SK-N-SH (cell line): ENCODE data around the gene BORCS6. TPM values are rescaled to one million over a fixed set of nuclear protein-coding genes. Genes with fewer than 3 reads are reported as not detected.

ENCODE experiments used
- CTCF ChIA-PET: fragments of 300-600, 350-600 bp; formaldehyde crosslinking; extraction: SDS; loops from one replicate; lab custom pipeline; 2021; lab: Yijun Ruan, JAX
- POLR2A ChIA-PET: fragments of 350-600 bp; sonication (Branson Sonifier 250); formaldehyde crosslinking; extraction: SDS; loops from one replicate; lab custom pipeline; 2020; ENCODE audit warnings: antibody characterized with exemption, inconsistent platforms; lab: Yijun Ruan, JAX
- DNase-seq: peaks from one replicate; pipeline ENCODE4 v3.0.0; 2012
- H2AFZ ChIP-seq: fragments of 200-600 bp; sonication (generic); 2 replicates; pipeline ENCODE4 v1.8.1; 2016; ENCODE audit warnings: antibody characterized with exemption, mild to moderate bottlenecking, low read depth
- H3F3A ChIP-seq: fragments of 200-600 bp; sonication (generic); replicated peaks from 2 replicates; pipeline ENCODE3; 2016; ENCODE audit warnings: antibody characterized with exemption, mild to moderate bottlenecking; ENCODE audit not compliant: insufficient read depth
- H3K27ac ChIP-seq, 2 experiments: fragments of 200-500 bp in 1 of 2; fragments of 200-600 bp in 1 of 2; sonication (Bioruptor generic) in 1 of 2; sonication (generic), shearing (Covaris generic) in 1 of 2; 2 replicates each; pipeline versions ENCODE4 v1.5.1 to v1.6.1; 2014 to 2016; ENCODE audit warnings: low read depth in 2 of 2, inconsistent platforms in 1 of 2, low read length in 1 of 2, mild to moderate bottlenecking in 1 of 2, mixed read lengths in 1 of 2
- H3K27me3 ChIP-seq: fragments of 200-600 bp; sonication (generic), shearing (Covaris generic); 2 replicates; pipeline ENCODE4 v1.6.1; 2016; ENCODE audit warnings: mixed run types; ENCODE audit not compliant: insufficient read depth
- H3K36me3 ChIP-seq, 2 experiments: fragments of 200-500 bp in 1 of 2; fragments of 200-600 bp in 1 of 2; sonication (Bioruptor generic) in 1 of 2; sonication (generic) in 1 of 2; replicated peaks in 1 of 2; 2 replicates each; pipeline versions ENCODE3 to v1.5.1; 2014 to 2016; ENCODE audit warnings: low read length in 1 of 2, mild to moderate bottlenecking in 1 of 2; ENCODE audit not compliant: insufficient read depth in 2 of 2, control insufficient read depth in 1 of 2
- H3K4me1 ChIP-seq, 2 experiments: fragments of 200-500 bp in 1 of 2; fragments of 200-600 bp in 1 of 2; sonication (Bioruptor generic) in 1 of 2; sonication (generic), shearing (Covaris generic) in 1 of 2; 2 replicates each; pipeline versions ENCODE4 v1.5.1 to v1.6.1; 2014 to 2016; ENCODE audit warnings: low read depth in 1 of 2, low read length in 1 of 2, mixed run types in 1 of 2; ENCODE audit not compliant: insufficient read depth in 2 of 2, control insufficient read depth in 1 of 2
- H3K4me2 ChIP-seq: fragments of 200-600 bp; sonication (generic), shearing (Covaris generic); 2 replicates; pipeline ENCODE4 v1.6.1; 2017; ENCODE audit warnings: mixed run types
- H3K4me3 ChIP-seq, 2 experiments: fragments of 200-500 bp in 1 of 2; fragments of 200-600 bp in 1 of 2; sonication (Bioruptor generic) in 1 of 2; sonication (generic), shearing (Covaris generic) in 1 of 2; 2 replicates each; pipeline versions ENCODE4 v1.5.1 to v1.8.1; 2014 to 2016; ENCODE audit warnings: low read depth in 2 of 2, inconsistent platforms in 1 of 2, low read length in 1 of 2, mild to moderate bottlenecking in 1 of 2, mixed read lengths in 1 of 2, moderate library complexity in 1 of 2
- H3K79me2 ChIP-seq: fragments of 200-600 bp; sonication (generic); 2 replicates; pipeline ENCODE4 v1.8.1; 2017; ENCODE audit warnings: mild to moderate bottlenecking; ENCODE audit not compliant: insufficient read depth
- H3K9ac ChIP-seq: fragments of 200-600 bp; sonication (generic); 2 replicates; pipeline ENCODE4 v1.6.1; 2017; ENCODE audit warnings: mixed run types
- H3K9me2 ChIP-seq: fragments of 200-600 bp; sonication (generic); 2 replicates; pipeline ENCODE4 v1.6.1; 2017; ENCODE audit warnings: mixed run types
- H3K9me3 ChIP-seq: fragments of 200-600 bp; sonication (generic); 2 replicates; pipeline ENCODE4 v1.6.1; 2017; ENCODE audit warnings: mixed run types, mild to moderate bottlenecking, moderate library complexity
- H4K20me1 ChIP-seq: fragments of 200-600 bp; sonication (generic); 2 replicates; pipeline ENCODE4 v1.6.1; 2017; ENCODE audit warnings: mild to moderate bottlenecking, mixed run types; ENCODE audit not compliant: insufficient read depth
- CHD2 ChIP-seq: fragments of 150-350 bp; IDR thresholded peaks from 2 replicates; pipeline ENCODE4 v1.6.1; 2018; ENCODE audit warnings: low read length; ENCODE audit not compliant: partially characterized antibody
- CTCF ChIP-seq: fragments of 200-600 bp; sonication (generic); IDR thresholded peaks from 2 replicates; pipeline ENCODE4 v1.6.1; 2017; ENCODE audit warnings: antibody characterized with exemption, mild to moderate bottlenecking, moderate library complexity
- FOSL2 ChIP-seq: IDR thresholded peaks from 2 replicates; pipeline ENCODE4 v1.4.0; 2012; ENCODE audit warnings: low read depth, mild to moderate bottlenecking, moderate library complexity, borderline replicate concordance
- GABPA ChIP-seq: IDR thresholded peaks from 2 replicates; pipeline ENCODE4 v1.4.0; 2012; ENCODE audit warnings: low read depth, mild to moderate bottlenecking
- GATA2 ChIP-seq: sonication (generic); formaldehyde crosslinking; IDR thresholded peaks from 2 replicates; pipeline ENCODE4 v1.5.0; 2020; ENCODE audit warnings: mild to moderate bottlenecking, missing genetic modification reagents
- MEF2A ChIP-seq: IDR thresholded peaks from 2 replicates; pipeline ENCODE4 v1.4.0; 2012; ENCODE audit warnings: low read depth, borderline replicate concordance
- PBX3 ChIP-seq: IDR thresholded peaks from 2 replicates; pipeline ENCODE4; 2012
- POLR2AphosphoS5 ChIP-seq: IDR thresholded peaks from 2 replicates; pipeline ENCODE4 v1.6.1; 2012; ENCODE audit warnings: low read depth, low read length
- RCOR1 ChIP-seq: fragments of 150-350 bp; IDR thresholded peaks from 2 replicates; pipeline ENCODE4 v1.6.1; 2017; ENCODE audit warnings: antibody characterized with exemption, low read length
- RFX5 ChIP-seq: IDR thresholded peaks from 2 replicates; pipeline ENCODE4 v1.6.1; 2012; ENCODE audit warnings: mild to moderate bottlenecking, improper control_type of control experiment, low read length
- RXRA ChIP-seq: IDR thresholded peaks from 2 replicates; pipeline ENCODE4 v1.4.0; 2012; ENCODE audit warnings: low read depth, mild to moderate bottlenecking, borderline replicate concordance
- SIN3A ChIP-seq: IDR thresholded peaks from 2 replicates; pipeline ENCODE4 v1.6.1; 2012; ENCODE audit warnings: low read depth, mild to moderate bottlenecking, low read length, moderate library complexity, borderline replicate concordance
- TAF1 ChIP-seq: IDR thresholded peaks from 2 replicates; pipeline ENCODE4 v1.6.1; 2012; ENCODE audit warnings: low read depth, mild to moderate bottlenecking, low read length, moderate library complexity, borderline replicate concordance
- TCF12 ChIP-seq: IDR thresholded peaks from 2 replicates; pipeline ENCODE4 v1.4.0; 2012
- TEAD4 ChIP-seq: IDR thresholded peaks from 2 replicates; pipeline ENCODE4 v1.4.0; 2012; ENCODE audit warnings: mild to moderate bottlenecking, borderline replicate concordance; ENCODE audit not compliant: insufficient read depth
- WGBS: methylation state at CpG from one replicate; pipeline ENCODE4 v1.1.6; 2017; ENCODE audit warnings: low lambda C conversion rate; 5-methylcytosine and 5-hydroxymethylcytosine counted together
- polyA plus RNA-seq, 3 experiments: library from polyadenylated mRNA; depleted of rRNA; stranded (reverse); fragments of >200 nt; gene quantifications; 2 replicates each; pipeline ENCODE4 v1.2.3, GENCODE V29; 2012
- TF ChIP-seq, protein P1 (sequence below): IDR thresholded peaks from 2 replicates; pipeline ENCODE4 v1.4.0; 2012; ENCODE audit warnings: low read depth, borderline replicate concordance
- TF ChIP-seq, protein P2 (sequence below): IDR thresholded peaks from 2 replicates; pipeline ENCODE4 v1.4.0; 2012; ENCODE audit warnings: low read depth, borderline replicate concordance

Gene BORCS6
- polyA plus RNA-seq, 1 of the 3 experiments (the other 2 are of a cell fraction), result 4.3 TPM

GRCh38 chr17:8187517-8188262 lies 2.3 kb downstream of the BORCS6 start (continued):
- TF ChIP-seq, protein P1, sequence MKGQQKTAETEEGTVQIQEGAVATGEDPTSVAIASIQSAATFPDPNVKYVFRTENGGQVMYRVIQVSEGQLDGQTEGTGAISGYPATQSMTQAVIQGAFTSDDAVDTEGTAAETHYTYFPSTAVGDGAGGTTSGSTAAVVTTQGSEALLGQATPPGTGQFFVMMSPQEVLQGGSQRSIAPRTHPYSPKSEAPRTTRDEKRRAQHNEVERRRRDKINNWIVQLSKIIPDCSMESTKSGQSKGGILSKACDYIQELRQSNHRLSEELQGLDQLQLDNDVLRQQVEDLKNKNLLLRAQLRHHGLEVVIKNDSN, result peak; percentile 76
- peak; percentile 89 for TF ChIP-seq TEAD4
- peak; percentile 23; the same call in 1 of the 2 replicates for TF ChIP-seq TCF12
- no peak for TF ChIP-seq GATA2 (CRISPR knock-in tag)
- peak; percentile 88 for TF ChIP-seq POLR2AphosphoS5
- TF ChIP-seq SIN3A, result peak; percentile 83
- peak; percentile 77 for TF ChIP-seq RCOR1
- TF ChIP-seq GABPA, result no peak
- peak; percentile 21 for TF ChIP-seq CTCF
- TF ChIP-seq RFX5, result peak; percentile 76

GRCh38 chr17:8186787-8187516 lies 3.0 kb downstream of the BORCS6 start:
- WGBS, result under 1% methylated on average over 31 of the region's 32 CpGs
- Histone ChIP-seq H3K4me3 (peak overlapping the region; percentile 88 to 94), H3K36me3 (no peaks in the 10 kb centered on the region), H3K9me2 (no peaks in the 10 kb centered on the region), H3K4me2 (peak overlapping the region; percentile 88), H3K79me2 (peaks cover 18% of the 10 kb centered on the region; the same call in 1 of the 2 replicates), H4K20me1 (peaks cover 13% of the 10 kb centered on the region), H3K9me3 (no peaks in the 10 kb centered on the region), H2AFZ (peak overlapping the region; percentile 84), H3F3A (peaks cover 39% of the 10 kb centered on the region), H3K4me1 (peaks cover 9 to 29% of the 10 kb centered on the region in 2 experiments; a peak in 3 of 4 replicates), H3K27ac (peak overlapping the region; percentile 79 to 94), H3K9ac (peak overlapping the region; percentile 76), H3K27me3 (no peaks in the 10 kb centered on the region)
- POLR2A ChIA-PET, result interaction anchor here (1.5 to 4.4 kb wide), 3 partner anchors 14 to 35 kb away, joined by 8 to 33 read pairs (median 9); no protein-coding TSS in a partner anchor
- DNase-seq, result peak; percentile 71
- CTCF ChIA-PET, result interaction anchor here (0.7 to 5.5 kb wide), 14 partner anchors 10 to 559 kb away, joined by 3 to 55 read pairs (median 5); partner anchors contain the start of genes ALOXE3, HES7 and TMEM107
- TF ChIP-seq TCF12 (no peak), RXRA (peak; percentile 74; the same call in 1 of the 2 replicates), PBX3 (peak; percentile 14; the same call in 1 of the 2 replicates), RCOR1 (no peak; the same call in none of the 2 replicates), TAF1 (peak; percentile 24; the same call in 1 of the 2 replicates), TEAD4 (peak; percentile 75; the same call in 1 of the 2 replicates), MEF2A (no peak), FOSL2 (peak; percentile 68; the same call in 1 of the 2 replicates), CHD2 (peak; percentile 10), CTCF (no peak), GABPA (no peak)
- TF ChIP-seq, protein P2, sequence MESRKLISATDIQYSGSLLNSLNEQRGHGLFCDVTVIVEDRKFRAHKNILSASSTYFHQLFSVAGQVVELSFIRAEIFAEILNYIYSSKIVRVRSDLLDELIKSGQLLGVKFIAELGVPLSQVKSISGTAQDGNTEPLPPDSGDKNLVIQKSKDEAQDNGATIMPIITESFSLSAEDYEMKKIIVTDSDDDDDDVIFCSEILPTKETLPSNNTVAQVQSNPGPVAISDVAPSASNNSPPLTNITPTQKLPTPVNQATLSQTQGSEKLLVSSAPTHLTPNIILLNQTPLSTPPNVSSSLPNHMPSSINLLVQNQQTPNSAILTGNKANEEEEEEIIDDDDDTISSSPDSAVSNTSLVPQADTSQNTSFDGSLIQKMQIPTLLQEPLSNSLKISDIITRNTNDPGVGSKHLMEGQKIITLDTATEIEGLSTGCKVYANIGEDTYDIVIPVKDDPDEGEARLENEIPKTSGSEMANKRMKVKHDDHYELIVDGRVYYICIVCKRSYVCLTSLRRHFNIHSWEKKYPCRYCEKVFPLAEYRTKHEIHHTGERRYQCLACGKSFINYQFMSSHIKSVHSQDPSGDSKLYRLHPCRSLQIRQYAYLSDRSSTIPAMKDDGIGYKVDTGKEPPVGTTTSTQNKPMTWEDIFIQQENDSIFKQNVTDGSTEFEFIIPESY, result no peak
